Stimulated activated memory B cell treated with anti-CD40 and anti-IgM and Interleukin-4, amounts not matched to agents 10 μg/mL and 1 μg/mL and 100 μg/mL, for 72 hours (primary cell): Measurements from ENCODE around the gene SLC17A5.
A peak's percentile ranks its signal among the peaks of the same experiment; 100 is the strongest.

Experiments used
- ATAC-seq: fragments of 150-1000 bp; cut with Tn5 transposase; 2 replicates; pipeline ENCODE4 v1.10.0; 2021
- H3K27ac Mint-ChIP-seq: one replicate; pipeline ENCODE4 v1.8.0; 2022; ENCODE audit warnings: mild to moderate bottlenecking, mixed read lengths
- H3K27me3 Mint-ChIP-seq: one replicate; pipeline ENCODE4 v1.8.0; 2022; ENCODE audit warnings: mixed read lengths
- H3K36me3 Mint-ChIP-seq: one replicate; pipeline ENCODE4 v1.8.0; 2022; ENCODE audit warnings: mixed read lengths
- H3K4me1 Mint-ChIP-seq: one replicate; pipeline ENCODE4 v1.8.0; 2022; ENCODE audit warnings: mixed read lengths
- H3K4me3 Mint-ChIP-seq: one replicate; pipeline ENCODE4 v1.8.0; 2022; ENCODE audit warnings: mild to moderate bottlenecking, moderate library complexity, mixed read lengths
- H3K9me3 Mint-ChIP-seq: one replicate; pipeline ENCODE4 v1.8.0; 2022; ENCODE audit warnings: mixed read lengths

SLC17A5 gene

DNA sequence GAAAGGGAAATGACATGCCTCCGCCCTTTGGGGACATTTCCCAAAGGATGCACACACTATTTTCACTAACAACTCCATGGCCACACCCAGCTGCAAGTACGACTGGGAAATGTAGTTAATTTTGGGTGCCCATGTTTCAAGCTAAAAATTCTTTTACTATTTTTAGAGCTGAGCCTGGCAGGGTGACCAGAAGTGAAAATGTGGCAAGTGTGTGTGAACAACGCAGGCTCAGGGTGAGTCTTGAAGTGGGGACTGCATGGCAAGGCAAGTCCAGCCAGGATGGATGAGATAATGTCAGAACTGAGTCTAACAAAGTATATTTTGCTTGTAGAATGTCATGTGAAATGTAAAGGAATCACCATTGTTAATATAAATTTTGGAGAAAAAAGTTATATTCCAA lies 25.2 kb upstream of the SLC17A5 start:
- Mint-ChIP-seq H3K4me1 (no peaks in the 10 kb centered on the region), H3K9me3 (peaks cover 8% of the 10 kb centered on the region), H3K36me3 (no peaks in the 10 kb centered on the region), H3K27me3 (peaks cover 40% of the 10 kb centered on the region), H3K4me3 (no peak overlapping the region), H3K27ac (no peak overlapping the region)
- ATAC-seq = no peak

GRCh38 chr6:73675466-73676098 lies 21.8 kb upstream of the SLC17A5 start:
- Mint-ChIP-seq H3K27ac (no peak overlapping the region), H3K4me3 (no peak overlapping the region), H3K4me1 (no peaks in the 10 kb centered on the region), H3K9me3 (no peaks in the 10 kb centered on the region), H3K36me3 (no peaks in the 10 kb centered on the region), H3K27me3 (peaks cover 29% of the 10 kb centered on the region)
- peak; percentile 76 for ATAC-seq

DNA sequence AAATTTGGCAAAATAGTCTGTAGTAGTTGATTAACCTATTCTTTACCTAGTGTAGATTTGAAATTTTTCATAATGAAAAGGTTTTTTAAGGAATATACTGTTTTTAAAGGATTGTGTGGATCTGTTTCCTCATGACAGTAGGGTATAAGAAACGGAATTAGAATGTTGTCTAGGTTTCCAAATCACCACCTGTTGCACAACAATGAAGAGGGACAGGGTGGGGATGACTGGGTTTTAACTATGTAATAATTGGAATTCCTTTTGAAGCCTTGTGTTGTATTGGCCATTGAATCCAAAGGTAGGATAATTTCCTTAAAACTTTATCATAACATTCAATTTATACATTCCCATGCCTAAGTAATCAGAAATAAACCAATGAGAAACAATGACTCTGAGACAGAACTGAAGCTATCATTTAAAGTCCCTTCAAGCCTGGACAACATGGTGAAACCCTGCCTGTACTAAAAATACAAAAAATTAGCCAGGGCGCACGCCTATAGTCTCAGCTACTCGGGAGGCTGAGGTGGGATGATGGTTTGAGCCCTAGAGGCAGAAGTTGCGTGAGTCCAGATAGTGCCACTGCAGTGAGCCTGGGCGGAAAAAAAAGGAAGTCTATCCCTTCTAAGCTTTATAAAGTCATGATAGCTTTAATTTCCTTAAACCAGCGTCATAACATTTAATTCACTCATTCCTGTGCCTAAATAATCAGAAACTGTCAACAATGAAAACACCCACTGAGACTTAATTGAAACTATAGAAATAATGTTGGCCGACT lies 18.3 kb upstream of the SLC17A5 start:
- Mint-ChIP-seq H3K27me3 (peaks cover 45% of the 10 kb centered on the region), H3K9me3 (no peaks in the 10 kb centered on the region), H3K4me3 (no peak overlapping the region), H3K36me3 (no peaks in the 10 kb centered on the region), H3K4me1 (no peaks in the 10 kb centered on the region), H3K27ac (no peak overlapping the region)
- ATAC-seq = no peak

DNA sequence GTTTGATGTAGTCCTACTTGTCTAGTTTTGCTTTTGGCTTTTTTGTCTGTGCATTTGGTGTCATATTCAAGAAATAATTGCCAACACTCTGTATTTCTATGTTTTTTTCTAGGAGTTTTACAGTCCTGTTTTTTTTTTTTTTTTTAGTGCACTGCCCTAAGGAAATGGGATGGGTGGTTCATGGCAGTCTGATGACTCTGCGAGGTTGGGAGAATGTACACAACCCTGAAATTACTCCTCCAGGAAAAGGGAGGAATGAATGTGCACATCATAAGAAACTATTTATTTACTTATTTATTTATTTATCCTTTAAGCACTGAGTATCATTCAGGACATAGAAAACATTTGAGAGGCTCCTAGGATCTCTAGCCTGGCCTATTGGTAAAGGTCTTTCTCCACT lies 15.2 kb upstream of the SLC17A5 start:
- Mint-ChIP-seq H3K4me1 (no peaks in the 10 kb centered on the region), H3K9me3 (no peaks in the 10 kb centered on the region), H3K36me3 (no peaks in the 10 kb centered on the region), H3K27me3 (peaks cover 39% of the 10 kb centered on the region), H3K4me3 (no peak overlapping the region), H3K27ac (no peak overlapping the region)
- no peak for ATAC-seq

- no peak overlapping the region for H3K27ac Mint-ChIP-seq
- H3K4me1 Mint-ChIP-seq = no peaks in the 10 kb centered on the region
- H3K4me3 Mint-ChIP-seq = no peak overlapping the region
- H3K36me3 Mint-ChIP-seq = no peaks in the 10 kb centered on the region
- no peaks in the 10 kb centered on the region for H3K9me3 Mint-ChIP-seq
- no peak for ATAC-seq
- peaks cover 39% of the 10 kb centered on the region for H3K27me3 Mint-ChIP-seq
These were observed 14.0 kb upstream of the SLC17A5 start for GRCh38 chr6:73667798-73668197.

DNA sequence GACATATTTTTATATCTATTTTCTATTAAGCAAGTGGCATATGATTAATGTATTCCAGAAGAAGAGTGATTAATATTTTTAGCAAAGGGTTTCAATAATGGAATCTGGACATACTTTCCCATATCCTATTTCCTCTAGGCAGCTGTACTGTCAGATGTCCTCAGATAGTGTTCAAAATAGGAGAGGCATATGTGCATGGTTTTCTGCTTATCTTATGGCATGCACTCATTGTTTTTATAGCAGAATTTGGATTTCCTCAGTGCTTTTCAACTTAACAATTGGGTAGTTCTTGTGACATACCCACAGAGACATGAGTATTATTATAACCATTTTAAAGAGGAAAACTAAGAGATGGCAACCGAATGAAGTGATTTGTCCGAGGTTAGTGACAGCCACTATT lies 12.6 kb upstream of the SLC17A5 start:
- Mint-ChIP-seq H3K27me3 (peaks cover 36% of the 10 kb centered on the region), H3K4me3 (no peak overlapping the region), H3K27ac (no peak overlapping the region), H3K9me3 (no peaks in the 10 kb centered on the region), H3K36me3 (no peaks in the 10 kb centered on the region), H3K4me1 (no peaks in the 10 kb centered on the region)
- ATAC-seq = no peak

DNA sequence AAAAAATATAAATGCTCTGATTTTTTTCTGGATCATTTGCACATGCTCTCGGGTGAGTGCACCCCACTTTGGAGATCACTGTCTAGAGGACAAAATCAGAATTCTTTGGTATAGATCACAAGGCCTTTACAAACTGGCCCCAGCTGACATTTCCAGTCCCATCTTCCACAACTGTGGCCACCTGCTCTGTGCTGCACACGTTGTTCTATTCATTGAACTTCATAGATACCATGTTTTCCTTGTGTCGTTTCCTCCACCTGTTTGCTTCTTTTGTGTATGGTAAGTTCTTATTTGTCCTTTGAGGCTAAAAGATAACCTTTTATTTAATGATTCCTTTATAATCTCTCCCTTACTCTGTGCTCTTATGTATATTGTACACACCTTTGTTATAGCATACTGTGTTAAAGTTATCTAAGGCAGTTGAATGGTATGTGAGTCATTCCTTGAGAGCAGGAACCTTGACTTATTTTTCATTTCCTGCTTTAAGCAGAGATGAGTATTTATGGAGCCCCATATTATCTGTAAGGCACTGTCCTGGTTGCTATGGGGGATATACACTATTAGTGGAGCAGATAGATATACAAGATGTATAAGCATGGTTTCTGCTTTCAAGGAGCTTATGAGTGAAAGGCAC lies 12.0 kb upstream of the SLC17A5 start:
- no peaks in the 10 kb centered on the region for H3K9me3 Mint-ChIP-seq
- H3K4me3 Mint-ChIP-seq = no peak overlapping the region
- ATAC-seq = peak; percentile 53
- H3K27me3 Mint-ChIP-seq = peaks cover 30% of the 10 kb centered on the region
- H3K27ac Mint-ChIP-seq = no peak overlapping the region
- H3K4me1 Mint-ChIP-seq = no peaks in the 10 kb centered on the region
- H3K36me3 Mint-ChIP-seq = no peaks in the 10 kb centered on the region

DNA sequence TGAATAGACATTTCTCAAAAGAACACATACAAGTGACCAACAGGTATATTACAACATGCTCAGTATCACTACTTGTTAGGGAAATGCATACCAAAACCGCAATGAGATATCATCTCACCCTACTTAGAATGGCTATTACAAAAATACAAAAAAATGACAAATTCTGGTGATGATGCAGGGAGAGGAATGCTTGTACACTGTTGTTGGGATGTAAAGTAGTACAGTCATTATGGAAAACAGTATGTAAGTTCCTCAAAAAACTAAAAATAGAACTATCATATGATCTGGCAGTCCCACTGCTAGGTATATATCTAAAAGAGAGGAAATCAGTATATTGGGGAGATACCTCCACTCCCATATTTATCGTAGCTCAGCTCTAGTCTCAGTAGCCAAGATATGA lies 10.9 kb upstream of the SLC17A5 start:
- Mint-ChIP-seq H3K4me1 (no peaks in the 10 kb centered on the region), H3K9me3 (no peaks in the 10 kb centered on the region), H3K4me3 (no peak overlapping the region), H3K27me3 (peaks cover 19% of the 10 kb centered on the region), H3K36me3 (no peaks in the 10 kb centered on the region), H3K27ac (no peak overlapping the region)
- ATAC-seq = no peak

GRCh38 chr6:73657201-73657600 lies 3.4 kb upstream of the SLC17A5 start:
- no peaks in the 10 kb centered on the region for H3K27me3 Mint-ChIP-seq
- peak overlapping the region; percentile 7 for H3K27ac Mint-ChIP-seq
- H3K9me3 Mint-ChIP-seq = no peaks in the 10 kb centered on the region
- no peak for ATAC-seq
- H3K36me3 Mint-ChIP-seq = no peaks in the 10 kb centered on the region
- H3K4me3 Mint-ChIP-seq = no peak overlapping the region
- H3K4me1 Mint-ChIP-seq = peaks cover 21% of the 10 kb centered on the region

DNA sequence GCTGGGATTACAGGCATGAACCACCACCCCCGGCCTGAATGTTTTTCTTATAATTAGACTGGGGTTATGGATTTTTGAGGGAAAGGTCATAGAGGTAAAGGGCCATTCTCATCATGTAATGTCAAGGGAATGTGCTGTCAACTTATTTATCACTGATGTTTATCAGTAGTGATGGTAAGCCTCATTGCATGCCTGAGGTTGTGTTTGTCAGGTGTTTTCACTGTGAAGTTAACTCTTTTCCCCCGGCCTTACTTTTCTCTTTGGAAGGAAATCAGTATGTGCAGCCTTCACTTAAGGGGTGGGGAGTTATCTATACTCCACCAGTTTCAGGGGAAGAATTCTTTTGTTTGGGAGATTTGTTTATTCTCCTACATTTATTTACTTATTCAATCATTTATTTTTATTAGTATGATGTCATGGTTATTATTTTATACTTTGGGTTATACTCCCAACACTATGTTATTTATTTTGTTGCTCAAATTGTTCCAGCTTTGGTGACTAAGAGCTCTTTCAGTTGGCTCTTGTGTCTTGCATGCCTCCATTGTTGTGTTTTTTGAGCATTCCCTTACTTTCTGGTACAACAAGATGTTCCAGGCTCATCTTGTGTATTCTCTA lies 2.8 kb upstream of the SLC17A5 start:
- H3K4me3 Mint-ChIP-seq = no peak overlapping the region
- H3K9me3 Mint-ChIP-seq = no peaks in the 10 kb centered on the region
- H3K36me3 Mint-ChIP-seq = no peaks in the 10 kb centered on the region
- H3K27me3 Mint-ChIP-seq = no peaks in the 10 kb centered on the region
- no peak for ATAC-seq
- H3K27ac Mint-ChIP-seq = peak overlapping the region; percentile 7
- H3K4me1 Mint-ChIP-seq = peaks cover 21% of the 10 kb centered on the region

GRCh38 chr6:73655341-73655917 lies 1.6 kb upstream of the SLC17A5 start:
- H3K27ac Mint-ChIP-seq = peak overlapping the region; percentile 99

DNA sequence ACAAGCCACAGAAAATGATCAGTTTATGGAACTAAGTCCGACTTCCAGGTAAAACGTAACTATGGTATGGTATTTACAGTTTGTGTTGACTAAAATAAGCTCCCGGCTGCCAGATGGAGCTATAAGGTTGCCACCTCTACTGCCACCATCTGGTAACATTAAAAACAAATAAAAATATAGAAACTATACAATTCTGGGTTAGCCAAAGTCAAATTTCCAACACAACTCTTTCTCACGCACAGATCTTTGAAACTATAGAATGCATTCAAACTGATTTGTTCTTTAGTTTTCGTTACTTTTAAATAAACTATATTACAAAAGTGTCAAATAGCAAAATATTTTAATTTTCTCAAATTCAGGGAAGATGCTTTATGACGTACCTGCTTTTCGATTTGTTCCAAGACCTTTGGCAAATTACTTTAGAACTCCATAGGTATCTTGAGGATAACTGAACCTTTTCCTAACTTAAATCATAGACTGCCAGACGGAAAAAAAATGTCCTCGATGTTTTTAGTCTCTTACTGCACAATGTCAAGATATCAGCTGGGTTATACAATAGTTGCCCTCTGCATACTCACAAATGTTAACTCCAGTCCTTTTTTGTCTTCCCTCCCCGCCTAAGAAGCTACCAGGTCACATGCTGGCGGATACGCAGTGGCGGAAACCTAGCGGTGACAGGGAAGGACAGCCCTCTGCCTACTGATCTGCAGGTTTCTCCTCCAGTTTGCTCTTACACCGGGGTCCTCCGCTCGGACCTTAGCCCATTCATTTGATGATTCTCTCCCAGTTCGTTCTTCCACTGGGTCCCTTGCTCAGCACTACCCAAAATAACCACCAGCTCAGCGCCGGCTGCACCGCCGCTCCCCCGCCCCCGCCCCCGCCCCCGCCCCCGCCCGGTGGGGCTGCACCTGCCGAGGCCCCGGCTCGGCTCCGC lies 888 bp downstream of the SLC17A5 start:
- H3K36me3 Mint-ChIP-seq = peaks cover 19% of the 10 kb centered on the region
- peaks cover 27% of the 10 kb centered on the region for H3K4me1 Mint-ChIP-seq
- ATAC-seq = peak; percentile 69
- H3K4me3 Mint-ChIP-seq = peak overlapping the region; percentile 100
- H3K27me3 Mint-ChIP-seq = no peaks in the 10 kb centered on the region
- no peaks in the 10 kb centered on the region for H3K9me3 Mint-ChIP-seq
- peak overlapping the region; percentile 99 for H3K27ac Mint-ChIP-seq

More at GRCh38 chr6:73655341-73655917, 1.6 kb upstream of the SLC17A5 start:
- Mint-ChIP-seq H3K4me1 (peaks cover 27% of the 10 kb centered on the region), H3K27me3 (no peaks in the 10 kb centered on the region), H3K9me3 (no peaks in the 10 kb centered on the region), H3K4me3 (no peak overlapping the region), H3K36me3 (peaks cover 5% of the 10 kb centered on the region)
- no peak for ATAC-seq

GRCh38 chr6:73649783-73650182 lies 4.0 kb downstream of the SLC17A5 start:
- Mint-ChIP-seq H3K27me3 (no peaks in the 10 kb centered on the region), H3K27ac (no peak overlapping the region), H3K4me1 (peaks cover 32% of the 10 kb centered on the region), H3K4me3 (no peak overlapping the region), H3K9me3 (no peaks in the 10 kb centered on the region), H3K36me3 (peaks cover 24% of the 10 kb centered on the region)
- no peak for ATAC-seq

GRCh38 chr6:73648166-73648565 lies 5.6 kb downstream of the SLC17A5 start:
- H3K9me3 Mint-ChIP-seq = no peaks in the 10 kb centered on the region
- H3K4me1 Mint-ChIP-seq = peaks cover 22% of the 10 kb centered on the region
- ATAC-seq = no peak
- H3K27ac Mint-ChIP-seq = no peak overlapping the region
- H3K27me3 Mint-ChIP-seq = no peaks in the 10 kb centered on the region
- peaks cover 24% of the 10 kb centered on the region for H3K36me3 Mint-ChIP-seq
- H3K4me3 Mint-ChIP-seq = no peak overlapping the region
